ENCODE data around the gene FGFR1OP2. TPM values are rescaled to one million over a fixed set of nuclear protein-coding genes. Genes with fewer than 3 reads are reported as not detected.

FGFR1OP2 gene
- total RNA-seq: 19.1 and 50.7 TPM in 2 replicates

DNA sequence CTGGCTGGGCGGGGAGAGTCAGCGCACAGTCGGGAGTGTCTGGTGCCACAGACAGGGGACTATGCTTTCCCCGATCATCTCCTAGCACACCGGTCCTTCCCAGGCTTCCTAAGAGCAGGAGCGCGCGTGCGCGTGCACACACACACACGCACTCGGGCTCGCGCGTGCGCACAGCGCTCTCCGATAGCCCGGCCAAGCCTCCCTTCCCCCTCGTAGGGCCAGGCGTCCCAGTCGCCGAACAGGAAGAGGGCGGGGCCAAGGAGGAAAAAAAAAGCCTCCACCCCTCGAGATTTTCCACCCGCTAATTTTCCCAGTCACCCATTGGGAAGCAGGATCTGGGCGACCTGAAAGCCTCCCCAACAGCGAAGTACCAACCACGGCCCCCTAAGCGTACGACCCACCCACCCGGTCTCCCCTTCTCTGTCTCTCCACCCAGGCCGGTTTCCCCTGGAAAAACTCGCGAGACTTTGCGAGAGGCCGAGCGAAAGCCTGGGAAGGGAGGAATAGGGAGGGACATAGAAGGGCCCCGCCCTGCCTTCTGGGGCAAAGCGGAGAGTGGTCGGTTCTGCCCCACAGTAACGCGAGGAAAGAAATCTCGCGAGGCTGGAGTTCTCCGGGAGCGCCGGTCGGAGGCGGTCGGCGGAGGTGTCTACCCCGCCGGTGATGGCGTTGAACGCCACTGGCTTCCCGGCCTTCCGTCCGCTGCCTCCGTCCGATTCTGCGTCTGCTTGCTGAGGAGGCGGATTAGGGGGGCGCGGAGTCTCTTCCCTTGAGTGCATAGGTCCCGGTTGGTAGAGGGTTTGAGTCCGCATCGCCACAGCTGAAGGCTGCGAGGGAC is at the start of gene FGFR1OP2, which contains the start of gene INTS13:
FGFR1OP2 (plus strand) TSS at position 608 of the 838 bp plus-strand sequence. CDS start 15,689 bp downstream, outside the sequence.
INTS13 (minus strand) TSS at position 119 of the 838 bp plus-strand sequence. CDS start 1,178 bp downstream, outside the sequence.

DNA sequence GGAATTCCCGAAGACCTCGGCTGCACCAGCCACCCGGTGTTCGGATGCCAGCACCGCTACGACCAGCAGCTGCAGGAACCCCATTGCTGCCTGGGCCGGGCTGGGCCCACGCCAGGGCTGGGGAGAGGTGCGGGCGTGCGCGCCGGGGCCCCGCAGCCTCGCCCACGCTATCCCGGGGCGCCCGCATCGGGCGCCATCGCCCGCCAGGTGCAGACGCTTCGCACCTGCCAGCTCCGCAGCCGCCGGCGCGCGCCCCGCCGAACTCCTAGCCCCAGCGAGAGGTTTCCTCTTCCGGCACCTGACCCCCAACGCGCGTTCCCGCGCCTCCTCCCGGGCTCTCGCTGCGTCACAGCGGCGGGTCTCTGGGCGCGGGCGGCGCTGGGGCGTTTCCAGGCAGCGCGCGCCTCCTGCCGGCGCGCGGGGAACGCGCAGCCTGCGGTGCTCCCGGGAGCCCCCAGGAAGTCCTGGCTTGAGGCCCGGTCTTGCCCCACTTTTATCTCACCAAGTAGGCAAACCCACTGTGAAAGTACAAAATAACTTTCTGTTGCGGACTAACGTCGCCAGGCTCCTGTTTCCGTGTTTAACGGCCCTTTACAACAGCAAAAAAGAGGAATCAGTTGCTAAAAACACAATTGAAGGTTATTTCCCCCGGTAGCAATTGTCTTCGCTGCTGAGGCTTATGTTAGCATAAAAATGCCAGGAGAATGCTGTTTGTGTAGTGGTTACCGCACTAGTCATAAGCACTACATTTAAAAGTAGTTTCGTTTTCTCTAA is 76.0 kb downstream of the FGFR1OP2 start, which contains the start of gene TM7SF3:
TM7SF3 (minus strand) TSS at position 300 of the 774 bp plus-strand sequence; CDS start at position 84, 216 bp downstream.

Other genes with a start within 250 kb of the FGFR1OP2 start
- gene ITPR2, start 105.3 kb upstream of the FGFR1OP2 start, total RNA-seq: 12.8 and 26.5 TPM in 2 replicates
- 22.7 and 25.3 TPM in 2 replicates for gene INTS13, start 489 bp upstream of the FGFR1OP2 start, total RNA-seq
- 16.6 and 31.1 TPM in 2 replicates for gene TM7SF3, start 75.9 kb downstream of the FGFR1OP2 start, total RNA-seq
- 27.7 and 30.3 TPM in 2 replicates for gene MED21, start 84.1 kb downstream of the FGFR1OP2 start, total RNA-seq
- not detected in 2 replicates for gene C12orf71, start 144.1 kb downstream of the FGFR1OP2 start, total RNA-seq